ENCODE measurements around the gene DHTKD1.

- TF ChIP-seq CTCF (IDR thresholded peaks at IDR 0.05 in 4 of 5, conservative IDR thresholded peaks at IDR 0.05 in 1 of 5) (no peak), POLR2A (IDR thresholded peaks at IDR 0.05) (no peak)
These were observed 87.8 kb downstream of the DHTKD1 start for GRCh38 chr10:12156367-12157123.
